HCT116 (cell line): ENCODE results near the gene MNAT1. TPM values are rescaled to one million over a fixed set of nuclear protein-coding genes. Genes with fewer than 3 reads are reported as not detected.

ENCODE experiments used
- ATAC-seq: fragments of 200-7000 bp; cut with Tn5 transposase; 2 replicates; pipeline ENCODE4 v1.9.1; 2020; ENCODE audit warnings: mild to moderate bottlenecking, moderate library complexity
- BruUV-seq: library from RNA; stranded (reverse); fragments of 400-500 nt; replicated peaks from 2 replicates; lab custom pipeline; 2021; lab: Mats Ljungman, UMichigan
- CTCF ChIA-PET: fragments of 300-600 bp; sonication (Branson Sonifier 250); formaldehyde crosslinking; loops from one replicate; lab custom pipeline; 2021; ENCODE audit warnings: antibody characterized with exemption; lab: Charles Lee
- POLR2A ChIA-PET: fragments of 300-600, 350-600 bp; sonication (Branson Sonifier 250); formaldehyde crosslinking; loops from one replicate; lab custom pipeline; 2021; ENCODE audit warnings: antibody characterized with exemption; lab: Charles Lee
- RAD21 ChIA-PET, 2 experiments: fragments of 300-600 bp; sonication (Branson Sonifier 250); formaldehyde crosslinking; loops; one replicate each; lab custom pipeline; 2023; ENCODE audit warnings: low total read pairs in 2 of 2; ENCODE audit not compliant: uncharacterized antibody in 2 of 2, unreplicated experiment in 2 of 2, low non-redundant PET in 1 of 2; lab: Charles Lee
- DNase-seq: peaks from one replicate; pipeline ENCODE4 v3.0.0-alpha.2; 2010; ENCODE audit warnings: low read depth, low spot score
- H2AFZ ChIP-seq: fragments of 200-600 bp; shearing (Covaris generic), sonication (generic); 2 replicates; pipeline ENCODE4 v1.6.1; 2017; ENCODE audit warnings: low read depth, mixed run types, mixed read lengths, antibody characterized with exemption, low read length; ENCODE audit not compliant: poor library complexity, severe bottlenecking
- H3K27ac ChIP-seq: 2 replicates; pipeline ENCODE4 v1.5.1; 2012; ENCODE audit warnings: low read depth, low read length
- H3K27me3 ChIP-seq: fragments of 200-600 bp; sonication (generic); 2 replicates; pipeline ENCODE4 v1.6.1; 2016; ENCODE audit warnings: mixed run types, low read length, mixed read lengths; ENCODE audit not compliant: insufficient read depth
- H3K36me3 ChIP-seq, 2 experiments: fragments of 200-500 bp in 1 of 2; fragments of 200-600 bp in 1 of 2; sonication (Bioruptor generic) in 1 of 2; sonication (generic) in 1 of 2; 2 replicates each; pipeline versions ENCODE4 v1.5.1 to v1.6.1; 2014 to 2016; ENCODE audit warnings: low read length in 2 of 2, inconsistent platforms in 1 of 2, mixed read lengths in 1 of 2, mixed run types in 1 of 2; ENCODE audit not compliant: insufficient read depth in 2 of 2, control insufficient read depth in 1 of 2
- H3K4me1 ChIP-seq, 2 experiments: fragments of 200-600 bp in 1 of 2; sonication (generic) in 1 of 2; 2 replicates each; pipeline versions ENCODE4 v1.5.1 to v1.6.1; 2012 to 2017; ENCODE audit warnings: low read length in 2 of 2, inconsistent platforms in 1 of 2, mild to moderate bottlenecking in 1 of 2, mixed read lengths in 1 of 2, mixed run types in 1 of 2, moderate library complexity in 1 of 2; ENCODE audit not compliant: insufficient read depth in 2 of 2, control insufficient read depth in 1 of 2
- H3K4me2 ChIP-seq: fragments of 200-600 bp; sonication (generic); 2 replicates; pipeline ENCODE4 v1.6.1; 2017; ENCODE audit warnings: mixed run types, low read length, mixed read lengths
- H3K4me3 ChIP-seq, 2 experiments: fragments of 200-600 bp in 1 of 2; sonication (generic) in 1 of 2; replicated peaks in 1 of 2; 2 replicates each; pipeline ENCODE4 v1.5.1; 2011 to 2016; ENCODE audit warnings: low read length in 2 of 2, control low read depth in 1 of 2, low read depth in 1 of 2, mild to moderate bottlenecking in 1 of 2, mixed read lengths in 1 of 2, mixed run types in 1 of 2
- H3K79me2 ChIP-seq: fragments of 200-600 bp; sonication (generic); 2 replicates; pipeline ENCODE4 v1.6.1; 2017; ENCODE audit warnings: mild to moderate bottlenecking, mixed run types, low read length, moderate library complexity, mixed read lengths; ENCODE audit not compliant: insufficient read depth
- H3K9ac ChIP-seq: fragments of 200-600 bp; sonication (generic); 2 replicates; pipeline ENCODE4 v1.6.1; 2016; ENCODE audit warnings: low read length, mixed read lengths
- H3K9me2 ChIP-seq: fragments of 200-600 bp; sonication (generic), shearing (Covaris generic); 2 replicates; pipeline ENCODE4 v1.6.1; 2017; ENCODE audit warnings: mixed run types, mild to moderate bottlenecking, moderate library complexity; ENCODE audit not compliant: insufficient read depth
- H3K9me3 ChIP-seq, 2 experiments: fragments of 200-500 bp in 1 of 2; fragments of 200-600 bp in 1 of 2; sonication (Bioruptor generic) in 1 of 2; sonication (generic) in 1 of 2; 2 replicates each; pipeline ENCODE4 v1.6.1; 2014 to 2017; ENCODE audit warnings: low read length in 2 of 2, mixed read lengths in 2 of 2, inconsistent platforms in 1 of 2, low read depth in 1 of 2, mild to moderate bottlenecking in 1 of 2, mixed run types in 1 of 2, moderate library complexity in 1 of 2; ENCODE audit not compliant: control insufficient read depth in 1 of 2, insufficient read depth in 1 of 2
- H4K20me1 ChIP-seq: fragments of 200-600 bp; sonication (generic), shearing (Covaris generic); 2 replicates; pipeline ENCODE4 v1.6.1; 2017; ENCODE audit warnings: mixed run types, mild to moderate bottlenecking, moderate library complexity; ENCODE audit not compliant: insufficient read depth
- ATF3 ChIP-seq: IDR thresholded peaks from 2 replicates; pipeline ENCODE4 v1.6.1; 2012
- CBX3 ChIP-seq: IDR thresholded peaks from 2 replicates; pipeline ENCODE4 v1.6.1; 2012; ENCODE audit warnings: low read depth
- CEBPB ChIP-seq: IDR thresholded peaks from 2 replicates; pipeline ENCODE4 v1.6.1; 2012; ENCODE audit warnings: low read depth
- CTCF ChIP-seq, 3 experiments: fragments of 200-600 bp in 1 of 3; sonication (generic) in 1 of 3; IDR thresholded peaks in 2 of 3; conservative IDR thresholded peaks in 1 of 3; 2 replicates each; pipeline ENCODE4 v1.5.1; 2012 to 2017; ENCODE audit warnings: low read depth in 2 of 3, low read length in 2 of 3, antibody characterized with exemption in 1 of 3, borderline replicate concordance in 1 of 3, control low read depth in 1 of 3, mild to moderate bottlenecking in 1 of 3, mixed read lengths in 1 of 3, mixed run types in 1 of 3, moderate library complexity in 1 of 3; ENCODE audit not compliant: insufficient read depth in 1 of 3
- EGR1 ChIP-seq: IDR thresholded peaks from 2 replicates; pipeline ENCODE4 v1.6.1; 2012; ENCODE audit warnings: low read depth
- ELF1 ChIP-seq: IDR thresholded peaks from 2 replicates; pipeline ENCODE4 v1.6.1; 2012; ENCODE audit warnings: low read depth, borderline replicate concordance
- EZH2 ChIP-seq: fragments of 200-600 bp; sonication (generic); IDR thresholded peaks from 2 replicates; pipeline ENCODE4 v1.6.1; 2017; ENCODE audit warnings: antibody characterized with exemption, mixed run types
- EZH2phosphoT487 ChIP-seq: fragments of 200-600 bp; IDR thresholded peaks from 2 replicates; pipeline ENCODE4 v1.6.1; 2018; ENCODE audit warnings: antibody characterized with exemption, borderline replicate concordance
- FOSL1 ChIP-seq: IDR thresholded peaks from 2 replicates; pipeline ENCODE4 v1.6.1; 2012; ENCODE audit warnings: low read depth
- JUND ChIP-seq: IDR thresholded peaks from 2 replicates; pipeline ENCODE4 v1.6.1; 2012
- POLR2A ChIP-seq: IDR thresholded peaks from 2 replicates; pipeline ENCODE4 v1.7.0; 2011; ENCODE audit warnings: borderline replicate concordance; ENCODE audit not compliant: insufficient read depth, insufficient read length; ENCODE audit errors: extremely low read depth
- POLR2AphosphoS5 ChIP-seq: IDR thresholded peaks from 2 replicates; pipeline ENCODE4 v1.6.1; 2011; ENCODE audit warnings: mild to moderate bottlenecking, low read depth, low read length, moderate library complexity
- RAD21 ChIP-seq: IDR thresholded peaks from 2 replicates; pipeline ENCODE4 v1.6.1; 2012; ENCODE audit warnings: low read depth, mild to moderate bottlenecking
- SIN3A ChIP-seq: IDR thresholded peaks from 2 replicates; pipeline ENCODE4 v1.6.1; 2012; ENCODE audit warnings: low read depth
- SP1 ChIP-seq: IDR thresholded peaks from 2 replicates; pipeline ENCODE4 v1.6.1; 2012; ENCODE audit warnings: low read depth
- TCF7L2 ChIP-seq: IDR thresholded peaks from 2 replicates; pipeline ENCODE4 v1.7.0; 2011; ENCODE audit warnings: borderline replicate concordance, inconsistent platforms; ENCODE audit not compliant: insufficient read depth, insufficient read length; ENCODE audit errors: extremely low read depth
- YY1 ChIP-seq: IDR thresholded peaks from 2 replicates; pipeline ENCODE4 v1.6.1; 2011; ENCODE audit warnings: low read length, low read depth, moderate library complexity, mild to moderate bottlenecking; ENCODE audit not compliant: insufficient replicate concordance; ENCODE audit errors: extremely low read depth
- ZBTB33 ChIP-seq: IDR thresholded peaks from 2 replicates; pipeline ENCODE4 v1.6.1; 2011; ENCODE audit warnings: mild to moderate bottlenecking, low read length, moderate library complexity; ENCODE audit not compliant: insufficient replicate concordance; ENCODE audit errors: extremely low read depth
- ZFX ChIP-seq: fragments of 450-650 bp; IDR thresholded peaks from 2 replicates; pipeline ENCODE4 v1.6.1; 2017
- intact Hi-C: fragments of 100-400 bp; cut with micrococcal nuclease; formaldehyde crosslinking; loops from 2 replicates; pipeline ENCODE4 v1.10.0; 2022
- total RNA-seq: library from RNA; stranded (reverse); gene quantifications from one replicate; pipeline ENCODE4 v1.2.1, GENCODE V29; 2021; ENCODE audit not compliant: unreplicated experiment
- TF ChIP-seq, protein P1 (sequence below): IDR thresholded peaks from 2 replicates; pipeline ENCODE4 v1.6.1; 2012

The MNAT1 gene
- total RNA-seq, 1 experiment from 2014 or later: 49.3 TPM

GRCh38 chr14:61003571-61003970, 269.0 kb downstream of the MNAT1 start (continued):
- TF ChIP-seq CTCF (IDR thresholded peaks at IDR 0.05 in 2 of 3, conservative IDR thresholded peaks at IDR 0.05 in 1 of 3; ENCODE audit: borderline replicate concordance in 1 of 3, insufficient read depth in 1 of 3, low read depth in 2 of 3, low read length in 2 of 3) (no peak), CBX3 (no peak), CEBPB (no peak), RAD21 (no peak), EZH2 (no peak), ATF3 (no peak), SIN3A (no peak), FOSL1 (no peak), EGR1 (no peak), POLR2AphosphoS5 (no peak)
- TF ChIP-seq, protein P1, sequence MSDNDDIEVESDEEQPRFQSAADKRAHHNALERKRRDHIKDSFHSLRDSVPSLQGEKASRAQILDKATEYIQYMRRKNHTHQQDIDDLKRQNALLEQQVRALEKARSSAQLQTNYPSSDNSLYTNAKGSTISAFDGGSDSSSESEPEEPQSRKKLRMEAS: no peak

- H3K9me3 ChIP-seq: no peaks in the 10 kb centered on the region
- H3K27ac ChIP-seq: no peak overlapping the region
- no peak for ATAC-seq
- H3K9ac ChIP-seq: no peak overlapping the region
- no peak overlapping the region for H3K4me3 ChIP-seq
- H3K9me2 ChIP-seq: no peaks in the 10 kb centered on the region
- no peak for DNase-seq
- BruUV-seq: no TSS peak
- RAD21 ChIA-PET: no interaction called here
- TF ChIP-seq CBX3 (no peak), JUND (no peak), ZBTB33 (no peak), EZH2 (no peak), POLR2A (no peak), YY1 (no peak), CEBPB (no peak), TCF7L2 (no peak), ZFX (no peak), SIN3A (no peak), POLR2AphosphoS5 (no peak), SP1 (no peak), FOSL1 (no peak), ELF1 (no peak), EZH2phosphoT487 (no peak), EGR1 (no peak)
- TF ChIP-seq, protein P1: no peak
- TF ChIP-seq, all 23 proteins: peak for 0
- ChIA-PET POLR2A (no interaction called here), CTCF (no interaction called here)
- Histone ChIP-seq H3K4me1 (no peaks in the 10 kb centered on the region), H3K27me3 (no peaks in the 10 kb centered on the region), H2AFZ (no peak overlapping the region), H3K36me3 (no peaks in the 10 kb centered on the region), H3K79me2 (no peaks in the 10 kb centered on the region), H3K4me2 (no peak overlapping the region), H4K20me1 (no peaks in the 10 kb centered on the region)
- intact Hi-C loops: no loop called here
Measured at GRCh38 chr14:61019537-61019936, 285.0 kb downstream of the MNAT1 start.
